Measurements from ENCODE around the gene MDM2. TPM values are rescaled to one million over a fixed set of nuclear protein-coding genes. Genes with fewer than 3 reads are reported as not detected.

MDM2 gene
- total and polyA plus RNA-seq, 2 of the 13 experiments (the other 11 are each of a cell fraction or from before 2014, with no cell fraction given): 29.3 to 314 TPM

- TF ChIP-seq GFI1 (CRISPR knock-in tag; IDR thresholded peaks at IDR 0.05; ENCODE audit: borderline replicate concordance) (no peak; the same call in 1 of the 2 replicates), SAP130 (CRISPR knock-in tag; IDR thresholded peaks at IDR 0.05; ENCODE audit: low read depth) (peak; percentile 82), ZNF275 (CRISPR knock-in tag; IDR thresholded peaks at IDR 0.05; ENCODE audit: borderline replicate concordance) (0 out of 2 replicates have a peak, but pooled peaks have one; percentile 57), ZNF232 (CRISPR knock-in tag; IDR thresholded peaks at IDR 0.05; ENCODE audit: borderline replicate concordance) (0 out of 2 replicates have a peak, but pooled peaks have one; percentile 23), GATA4 (IDR thresholded peaks at IDR 0.05; ENCODE audit: borderline replicate concordance, low read depth) (peak; percentile 38; the same call in 1 of the 2 replicates), KDM4B (CRISPR knock-in tag; IDR thresholded peaks at IDR 0.05) (no peak; the same call in 1 of the 2 replicates), ZNF746 (CRISPR knock-in tag; IDR thresholded peaks at IDR 0.05) (no peak; the same call in 1 of the 2 replicates), HES4 (CRISPR knock-in tag; IDR thresholded peaks at IDR 0.05; ENCODE audit: borderline replicate concordance) (no peak), PAWR (CRISPR knock-in tag; IDR thresholded peaks at IDR 0.05; ENCODE audit: borderline replicate concordance) (no peak), RXRA (CRISPR knock-in tag; IDR thresholded peaks at IDR 0.05) (no peak), ZNF772 (CRISPR knock-in tag; IDR thresholded peaks at IDR 0.05) (no peak), BATF2 (CRISPR knock-in tag; IDR thresholded peaks at IDR 0.05) (no peak), PRDM4 (CRISPR knock-in tag; IDR thresholded peaks at IDR 0.05; ENCODE audit: borderline replicate concordance) (no peak), ZNF101 (CRISPR knock-in tag; IDR thresholded peaks at IDR 0.05; ENCODE audit: borderline replicate concordance, low read depth) (no peak), ZNF546 (CRISPR knock-in tag; conservative IDR thresholded peaks at IDR 0.05) (no peak), TMF1 (CRISPR knock-in tag; IDR thresholded peaks at IDR 0.05; ENCODE audit: low read depth) (no peak), ZNF136 (CRISPR knock-in tag; IDR thresholded peaks at IDR 0.05; ENCODE audit: low read depth) (no peak), TCF7 (IDR thresholded peaks at IDR 0.05; ENCODE audit: low read depth) (peak; percentile 59), IRF2 (CRISPR knock-in tag; IDR thresholded peaks at IDR 0.05) (peak; percentile 58; the same call in 1 of the 2 replicates), FUBP1 (CRISPR knock-in tag; IDR thresholded peaks at IDR 0.05; ENCODE audit: borderline replicate concordance) (no peak), CENPX (CRISPR knock-in tag; IDR thresholded peaks at IDR 0.05) (no peak), ATF4 (CRISPR knock-in tag; IDR thresholded peaks at IDR 0.05) (peak in 1 of 2 experiments; percentile 55; a peak in 1 of 4 replicates)
Observed at GRCh38 chr12:68789144-68789878, 18.7 kb upstream of the MDM2 start (continued).

All from HepG2 (cell line).